Measurements from ENCODE around the gene SUCLG1.
"Not testable (repeated sequence)": the region's sequence is repeated elsewhere in the genome, so short reads cannot be mapped to it uniquely, and the experiment has no call there.

SUCLG1 gene

GRCh38 chr2:84487298-84487996 lies 28.4 kb upstream of the SUCLG1 start:
- Histone ChIP-seq H3K79me2 (ENCODE audit: control insufficient read depth, insufficient read depth, low read length, unreplicated experiment) (no peaks in the 10 kb centered on the region), H3K4me3 (ENCODE audit: low read depth, low read length) (no peak overlapping the region), H2AFZ (ENCODE audit: low read length, unreplicated experiment) (no peak overlapping the region), H3K27ac (ENCODE audit: low read depth, low read length) (no peak overlapping the region), H3K36me3 (ENCODE audit: insufficient read depth, low read length) (no peaks in the 10 kb centered on the region), H3K27me3 (ENCODE audit: insufficient read depth, low read length) (no peaks in the 10 kb centered on the region), H3K4me1 (ENCODE audit: control insufficient read depth, insufficient read depth, low read length, unreplicated experiment) (peaks cover under 1% of the 10 kb centered on the region)

- Histone ChIP-seq H3K4me1 (ENCODE audit: control insufficient read depth, insufficient read depth, low read length, unreplicated experiment) (peaks cover 10% of the 10 kb centered on the region), H3K4me3 (ENCODE audit: low read depth, low read length) (no peak overlapping the region), H3K27ac (ENCODE audit: low read depth, low read length) (no peak overlapping the region), H3K36me3 (ENCODE audit: insufficient read depth, low read length) (no peaks in the 10 kb centered on the region), H2AFZ (ENCODE audit: low read length, unreplicated experiment) (no peak overlapping the region), H3K79me2 (ENCODE audit: control insufficient read depth, insufficient read depth, low read length, unreplicated experiment) (no peaks in the 10 kb centered on the region), H3K27me3 (ENCODE audit: insufficient read depth, low read length) (no peaks in the 10 kb centered on the region)
These were observed 27.5 kb upstream of the SUCLG1 start for GRCh38 chr2:84486441-84487115.

DNA sequence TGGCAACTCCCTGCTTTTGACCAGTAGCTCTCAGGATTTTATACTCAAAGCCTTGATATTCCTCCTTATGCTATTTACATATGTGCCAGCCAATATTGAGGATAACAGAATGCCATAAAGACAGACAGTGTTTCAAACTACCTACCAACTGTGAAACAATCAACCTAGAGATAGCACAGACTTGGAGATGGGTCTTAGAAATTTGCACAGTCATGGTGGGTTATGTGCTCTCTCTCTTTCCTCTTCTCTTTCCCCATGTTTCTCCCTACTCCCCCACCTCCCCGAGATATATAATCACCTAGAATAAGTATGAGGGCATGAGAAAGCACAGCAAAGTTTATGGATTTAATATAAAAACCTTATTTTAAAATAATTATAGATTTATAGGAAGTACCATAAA lies 24.2 kb upstream of the SUCLG1 start:
- Histone ChIP-seq H3K4me1 (ENCODE audit: control insufficient read depth, insufficient read depth, low read length, unreplicated experiment) (peaks cover 13% of the 10 kb centered on the region), H3K79me2 (ENCODE audit: control insufficient read depth, insufficient read depth, low read length, unreplicated experiment) (no peaks in the 10 kb centered on the region), H2AFZ (ENCODE audit: low read length, unreplicated experiment) (no peak overlapping the region), H3K4me3 (ENCODE audit: low read depth, low read length) (no peak overlapping the region), H3K36me3 (ENCODE audit: insufficient read depth, low read length) (no peaks in the 10 kb centered on the region), H3K27me3 (ENCODE audit: insufficient read depth, low read length) (no peaks in the 10 kb centered on the region), H3K27ac (ENCODE audit: low read depth, low read length) (no peak overlapping the region)

DNA sequence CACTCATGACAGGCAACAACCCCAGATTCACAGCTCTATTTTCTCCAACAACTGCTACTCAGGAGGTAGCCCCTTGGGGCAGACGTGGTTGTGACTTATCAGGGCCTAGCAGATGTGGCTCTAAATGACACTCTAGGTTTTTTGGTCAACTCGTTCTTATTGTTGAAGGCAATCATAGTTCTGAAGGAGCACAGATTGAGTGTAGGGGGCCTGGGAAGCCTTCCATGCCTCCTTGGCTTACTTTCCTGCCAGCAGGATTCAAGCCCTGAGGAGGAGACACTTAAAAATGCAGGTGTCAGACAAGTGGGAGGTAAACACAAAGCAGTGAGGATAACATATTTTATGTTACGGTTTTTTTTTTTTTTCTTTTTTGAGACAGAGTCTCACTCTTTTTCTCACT lies 23.5 kb upstream of the SUCLG1 start:
- H3K27ac ChIP-seq (ENCODE audit: low read depth, low read length), result no peak overlapping the region
- H2AFZ ChIP-seq (ENCODE audit: low read length, unreplicated experiment), result no peak overlapping the region
- no peak overlapping the region for H3K4me3 ChIP-seq (ENCODE audit: low read depth, low read length)
- no peaks in the 10 kb centered on the region for H3K79me2 ChIP-seq (ENCODE audit: control insufficient read depth, insufficient read depth, low read length, unreplicated experiment)
- peaks cover 13% of the 10 kb centered on the region for H3K4me1 ChIP-seq (ENCODE audit: control insufficient read depth, insufficient read depth, low read length, unreplicated experiment)
- no peaks in the 10 kb centered on the region for H3K27me3 ChIP-seq (ENCODE audit: insufficient read depth, low read length)
- no peaks in the 10 kb centered on the region for H3K36me3 ChIP-seq (ENCODE audit: insufficient read depth, low read length)

DNA sequence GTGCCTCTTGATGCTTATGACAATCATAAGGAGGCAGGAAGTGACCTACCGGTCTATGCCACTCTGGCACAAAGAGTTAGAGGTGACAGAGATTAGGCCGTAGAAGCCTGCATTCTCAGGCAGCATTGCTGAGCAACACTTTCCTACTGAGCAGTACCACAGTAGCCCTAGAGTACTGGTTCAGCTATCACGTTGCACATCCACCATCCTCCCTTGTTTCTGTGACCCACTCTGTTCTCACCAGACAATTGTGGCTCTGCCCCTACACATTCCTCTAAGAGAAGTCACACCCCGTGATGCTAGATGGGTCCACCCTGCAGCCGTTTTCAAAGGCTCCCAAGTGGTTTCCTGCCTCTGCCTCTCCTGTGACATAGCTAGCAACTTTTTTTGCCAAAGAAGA lies 22.6 kb upstream of the SUCLG1 start:
- Histone ChIP-seq H3K36me3 (ENCODE audit: insufficient read depth, low read length) (no peaks in the 10 kb centered on the region), H2AFZ (ENCODE audit: low read length, unreplicated experiment) (peak overlapping the region; percentile 53), H3K4me1 (ENCODE audit: control insufficient read depth, insufficient read depth, low read length, unreplicated experiment) (peaks cover 13% of the 10 kb centered on the region), H3K27me3 (ENCODE audit: insufficient read depth, low read length) (no peaks in the 10 kb centered on the region), H3K79me2 (ENCODE audit: control insufficient read depth, insufficient read depth, low read length, unreplicated experiment) (no peaks in the 10 kb centered on the region), H3K4me3 (ENCODE audit: low read depth, low read length) (no peak overlapping the region), H3K27ac (ENCODE audit: low read depth, low read length) (no peak overlapping the region)

DNA sequence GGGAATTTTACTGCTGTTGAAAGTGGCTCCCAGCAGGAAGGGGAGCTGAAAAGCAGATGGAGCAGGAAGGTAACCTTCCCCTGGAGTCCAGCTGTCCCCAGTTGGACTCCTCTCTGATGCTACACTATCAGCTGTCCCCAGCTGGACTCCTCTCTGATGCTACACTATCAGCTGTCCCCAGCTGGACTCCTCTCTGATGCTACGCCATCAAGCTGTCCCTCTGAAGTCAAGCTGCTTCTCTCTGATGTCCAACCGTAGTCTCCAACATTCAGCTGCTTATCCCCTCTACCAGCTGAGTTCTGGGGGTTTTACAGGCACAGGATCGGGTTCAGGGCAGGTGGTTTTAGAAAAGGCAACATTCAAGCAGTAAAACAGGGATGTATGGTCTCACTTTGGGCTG lies 19.8 kb upstream of the SUCLG1 start:
- no peaks in the 10 kb centered on the region for H3K36me3 ChIP-seq (ENCODE audit: insufficient read depth, low read length)
- H3K27ac ChIP-seq (ENCODE audit: low read depth, low read length), result no peak overlapping the region
- H2AFZ ChIP-seq (ENCODE audit: low read length, unreplicated experiment), result no peak overlapping the region
- no peak overlapping the region for H3K4me3 ChIP-seq (ENCODE audit: low read depth, low read length)
- H3K27me3 ChIP-seq (ENCODE audit: insufficient read depth, low read length), result peaks cover 6% of the 10 kb centered on the region; the same call in 1 of the 2 replicates
- no peaks in the 10 kb centered on the region for H3K79me2 ChIP-seq (ENCODE audit: control insufficient read depth, insufficient read depth, low read length, unreplicated experiment)
- H3K4me1 ChIP-seq (ENCODE audit: control insufficient read depth, insufficient read depth, low read length, unreplicated experiment), result peaks cover 13% of the 10 kb centered on the region

GRCh38 chr2:84477886-84478285 lies 18.8 kb upstream of the SUCLG1 start:
- Histone ChIP-seq H3K27ac (ENCODE audit: low read depth, low read length) (no peak overlapping the region), H3K4me3 (ENCODE audit: low read depth, low read length) (no peak overlapping the region), H3K36me3 (ENCODE audit: insufficient read depth, low read length) (no peaks in the 10 kb centered on the region), H3K79me2 (ENCODE audit: control insufficient read depth, insufficient read depth, low read length, unreplicated experiment) (no peaks in the 10 kb centered on the region), H3K4me1 (ENCODE audit: control insufficient read depth, insufficient read depth, low read length, unreplicated experiment) (peaks cover 13% of the 10 kb centered on the region), H2AFZ (ENCODE audit: low read length, unreplicated experiment) (no peak overlapping the region), H3K27me3 (ENCODE audit: insufficient read depth, low read length) (peaks cover 7% of the 10 kb centered on the region; the same call in 1 of the 2 replicates)

GRCh38 chr2:84474176-84474575 lies 15.1 kb upstream of the SUCLG1 start:
- no peak overlapping the region for H3K4me3 ChIP-seq (ENCODE audit: low read depth, low read length)
- no peaks in the 10 kb centered on the region for H3K4me1 ChIP-seq (ENCODE audit: control insufficient read depth, insufficient read depth, low read length, unreplicated experiment)
- no peaks in the 10 kb centered on the region for H3K79me2 ChIP-seq (ENCODE audit: control insufficient read depth, insufficient read depth, low read length, unreplicated experiment)
- no peak overlapping the region for H2AFZ ChIP-seq (ENCODE audit: low read length, unreplicated experiment)
- no peaks in the 10 kb centered on the region for H3K36me3 ChIP-seq (ENCODE audit: insufficient read depth, low read length)
- H3K27me3 ChIP-seq (ENCODE audit: insufficient read depth, low read length), result peaks cover 7% of the 10 kb centered on the region; the same call in 1 of the 2 replicates
- H3K27ac ChIP-seq (ENCODE audit: low read depth, low read length), result no peak overlapping the region

DNA sequence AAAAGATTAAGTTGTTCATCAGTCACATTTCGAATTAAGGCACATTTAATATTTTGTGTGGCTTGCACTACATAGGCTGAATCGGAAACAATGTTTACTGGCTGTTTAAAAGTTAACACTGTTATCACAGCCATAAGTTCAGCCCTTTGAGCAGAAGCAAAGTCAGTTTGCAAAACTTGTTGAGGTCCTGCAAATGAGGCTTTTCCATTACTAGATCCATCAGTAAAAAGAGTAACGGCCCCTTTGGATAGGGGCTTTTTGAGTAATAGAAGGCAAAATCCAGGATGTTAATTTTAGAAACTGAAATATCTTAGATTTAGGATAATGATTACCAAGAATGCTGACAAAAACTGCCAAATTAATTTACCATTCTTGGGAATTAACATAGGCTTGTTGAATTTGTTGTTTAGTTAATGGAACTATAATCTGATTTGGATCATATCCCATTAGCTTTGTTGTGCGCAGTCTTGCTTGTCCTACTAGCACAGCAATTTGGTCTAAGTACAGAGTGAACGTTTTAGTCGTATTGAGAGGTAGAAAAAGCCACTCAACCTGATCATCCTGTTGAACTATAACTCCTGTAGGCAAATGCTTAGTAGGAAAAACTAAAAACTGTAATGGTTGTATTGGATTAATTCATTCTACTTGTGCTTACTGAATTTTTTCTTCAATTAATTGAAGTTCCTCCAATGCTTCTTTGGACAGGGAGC lies 13.9 kb upstream of the SUCLG1 start:
- Histone ChIP-seq H2AFZ (ENCODE audit: low read length, unreplicated experiment) (no peak overlapping the region), H3K79me2 (ENCODE audit: control insufficient read depth, insufficient read depth, low read length, unreplicated experiment) (no peaks in the 10 kb centered on the region), H3K4me3 (ENCODE audit: low read depth, low read length) (no peak overlapping the region), H3K27me3 (ENCODE audit: insufficient read depth, low read length) (peaks cover 7% of the 10 kb centered on the region; the same call in 1 of the 2 replicates), H3K4me1 (ENCODE audit: control insufficient read depth, insufficient read depth, low read length, unreplicated experiment) (no peaks in the 10 kb centered on the region), H3K27ac (ENCODE audit: low read depth, low read length) (no peak overlapping the region), H3K36me3 (ENCODE audit: insufficient read depth, low read length) (no peaks in the 10 kb centered on the region)

DNA sequence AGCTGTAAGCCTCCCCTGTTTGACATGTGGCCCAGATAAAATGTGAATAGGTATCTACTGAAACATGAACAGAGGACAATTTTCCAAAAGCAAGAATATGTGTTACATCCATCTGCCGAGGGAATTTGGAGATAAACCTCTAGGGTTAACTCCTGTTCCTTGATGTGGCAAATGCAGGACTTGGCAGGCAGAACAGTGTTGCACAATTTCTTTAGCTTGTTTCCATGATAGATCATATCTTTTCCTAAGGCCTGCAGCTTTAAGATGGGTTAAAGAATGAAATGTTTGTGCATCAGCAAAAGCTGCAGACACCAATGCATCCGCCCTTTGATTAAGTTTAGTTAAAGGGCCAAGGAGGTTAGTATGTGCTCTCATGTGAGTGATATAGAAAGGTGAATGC lies 13.3 kb upstream of the SUCLG1 start:
- H3K36me3 ChIP-seq (ENCODE audit: insufficient read depth, low read length); H2AFZ ChIP-seq (ENCODE audit: low read length, unreplicated experiment); H3K4me3 ChIP-seq (ENCODE audit: low read depth, low read length); H3K27ac ChIP-seq (ENCODE audit: low read depth, low read length); H3K4me1 ChIP-seq (ENCODE audit: control insufficient read depth, insufficient read depth, low read length, unreplicated experiment); H3K27me3 ChIP-seq (ENCODE audit: insufficient read depth, low read length); H3K79me2 ChIP-seq (ENCODE audit: control insufficient read depth, insufficient read depth, low read length, unreplicated experiment): not testable (repeated sequence)
